Measurements from ENCODE around the gene TMEM121B. TPM values are rescaled to one million over a fixed set of nuclear protein-coding genes. Genes with fewer than 3 reads are reported as not detected.
A peak's percentile ranks its signal among the peaks of the same experiment; 100 is the strongest.

The TMEM121B gene
- total and polyA plus RNA-seq, 2 of the 13 experiments (the other 11 are each of a cell fraction or from before 2014, with no cell fraction given) = not detected

DNA sequence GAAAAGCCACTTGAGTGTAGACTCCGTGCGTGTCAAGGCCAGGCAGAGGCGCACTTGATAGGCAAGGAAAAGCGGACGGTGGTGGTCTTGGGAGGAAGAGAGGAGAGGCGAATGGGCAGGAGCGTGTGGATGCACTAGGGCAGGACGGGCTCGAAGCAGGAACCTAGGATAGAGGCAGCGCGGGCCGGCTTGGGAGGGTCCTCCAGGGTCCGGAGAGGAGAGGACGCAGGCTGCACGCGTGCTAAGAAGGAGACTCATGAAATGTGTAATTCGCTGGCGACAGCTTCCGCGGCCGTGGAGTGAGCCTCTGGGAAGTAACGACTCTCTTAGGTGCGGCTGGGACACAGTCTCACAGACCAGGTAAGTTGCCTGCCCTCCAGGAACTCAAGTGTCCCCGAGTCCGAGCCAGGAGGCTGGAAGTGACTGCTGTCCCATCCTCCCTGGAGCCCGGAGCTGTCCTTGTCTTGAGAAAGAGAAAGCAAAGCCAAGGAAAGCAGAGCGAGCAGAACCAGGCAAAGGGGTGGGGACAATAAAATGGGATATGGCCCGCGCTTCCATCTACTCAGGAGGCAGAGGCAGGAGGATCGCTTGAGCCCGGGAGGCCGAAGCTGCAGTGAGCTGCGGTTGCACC, 37.2 kb downstream of the TMEM121B start (continued):
- TF ChIP-seq, protein P1, sequence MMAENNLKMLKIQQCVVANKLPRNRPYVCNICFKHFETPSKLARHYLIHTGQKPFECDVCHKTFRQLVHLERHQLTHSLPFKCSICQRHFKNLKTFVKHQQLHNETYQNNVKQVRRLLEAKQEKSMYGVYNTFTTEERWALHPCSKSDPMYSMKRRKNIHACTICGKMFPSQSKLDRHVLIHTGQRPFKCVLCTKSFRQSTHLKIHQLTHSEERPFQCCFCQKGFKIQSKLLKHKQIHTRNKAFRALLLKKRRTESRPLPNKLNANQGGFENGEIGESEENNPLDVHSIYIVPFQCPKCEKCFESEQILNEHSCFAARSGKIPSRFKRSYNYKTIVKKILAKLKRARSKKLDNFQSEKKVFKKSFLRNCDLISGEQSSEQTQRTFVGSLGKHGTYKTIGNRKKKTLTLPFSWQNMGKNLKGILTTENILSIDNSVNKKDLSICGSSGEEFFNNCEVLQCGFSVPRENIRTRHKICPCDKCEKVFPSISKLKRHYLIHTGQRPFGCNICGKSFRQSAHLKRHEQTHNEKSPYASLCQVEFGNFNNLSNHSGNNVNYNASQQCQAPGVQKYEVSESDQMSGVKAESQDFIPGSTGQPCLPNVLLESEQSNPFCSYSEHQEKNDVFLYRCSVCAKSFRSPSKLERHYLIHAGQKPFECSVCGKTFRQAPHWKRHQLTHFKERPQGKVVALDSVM (CRISPR knock-in tag; IDR thresholded peaks at IDR 0.05) = peak; percentile 90
- TF ChIP-seq ZNF530 (CRISPR knock-in tag; IDR thresholded peaks at IDR 0.05; ENCODE audit: low read depth) (no peak), SOX5 (CRISPR knock-in tag; IDR thresholded peaks at IDR 0.05; ENCODE audit: borderline replicate concordance) (no peak)
- TF ChIP-seq, protein P2, sequence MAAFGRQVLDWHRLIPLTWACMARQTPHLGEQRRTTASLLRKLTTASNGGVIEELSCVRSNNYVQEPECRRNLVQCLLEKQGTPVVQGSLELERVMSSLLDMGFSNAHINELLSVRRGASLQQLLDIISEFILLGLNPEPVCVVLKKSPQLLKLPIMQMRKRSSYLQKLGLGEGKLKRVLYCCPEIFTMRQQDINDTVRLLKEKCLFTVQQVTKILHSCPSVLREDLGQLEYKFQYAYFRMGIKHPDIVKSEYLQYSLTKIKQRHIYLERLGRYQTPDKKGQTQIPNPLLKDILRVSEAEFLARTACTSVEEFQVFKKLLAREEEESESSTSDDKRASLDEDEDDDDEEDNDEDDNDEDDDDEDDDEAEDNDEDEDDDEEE (CRISPR knock-in tag; IDR thresholded peaks at IDR 0.05) = 0 out of 2 replicates have a peak, but pooled peaks have one; percentile 1
- TF ChIP-seq, protein P3, sequence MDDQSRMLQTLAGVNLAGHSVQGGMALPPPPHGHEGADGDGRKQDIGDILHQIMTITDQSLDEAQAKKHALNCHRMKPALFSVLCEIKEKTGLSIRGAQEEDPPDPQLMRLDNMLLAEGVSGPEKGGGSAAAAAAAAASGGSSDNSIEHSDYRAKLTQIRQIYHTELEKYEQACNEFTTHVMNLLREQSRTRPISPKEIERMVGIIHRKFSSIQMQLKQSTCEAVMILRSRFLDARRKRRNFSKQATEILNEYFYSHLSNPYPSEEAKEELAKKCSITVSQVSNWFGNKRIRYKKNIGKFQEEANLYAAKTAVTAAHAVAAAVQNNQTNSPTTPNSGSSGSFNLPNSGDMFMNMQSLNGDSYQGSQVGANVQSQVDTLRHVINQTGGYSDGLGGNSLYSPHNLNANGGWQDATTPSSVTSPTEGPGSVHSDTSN (CRISPR knock-in tag; IDR thresholded peaks at IDR 0.05; ENCODE audit: borderline replicate concordance) = no peak

DNA sequence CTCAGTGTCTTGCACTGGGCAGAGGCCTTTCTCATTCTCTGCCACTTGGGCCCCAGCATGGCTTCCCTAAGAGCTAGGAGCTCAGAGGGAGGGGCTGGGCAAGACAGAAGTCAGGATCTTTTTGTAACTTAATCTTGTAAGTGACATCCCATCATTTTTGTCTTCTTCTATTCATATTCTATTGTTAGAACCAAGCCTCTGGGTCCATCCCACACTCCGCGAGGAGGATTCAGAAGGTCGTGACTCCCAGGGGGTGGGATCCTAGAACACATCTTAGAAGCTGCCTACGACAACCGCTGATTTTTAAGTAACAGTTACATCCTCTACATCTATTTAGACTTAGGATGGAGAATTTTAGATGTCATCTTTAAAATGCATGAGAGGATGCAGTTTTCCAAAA, 37.9 kb downstream of the TMEM121B start:
- Histone ChIP-seq H3K4me3 (replicated peaks in 1 of 3; ENCODE audit: insufficient read depth in 1 of 3, low read depth in 2 of 3, low read length in 3 of 3) (no peak overlapping the region), H4K20me1 (ENCODE audit: insufficient read depth, low read length) (no peaks in the 10 kb centered on the region), H3K79me2 (ENCODE audit: insufficient read depth, low read length) (no peaks in the 10 kb centered on the region), H3K27me3 (ENCODE audit: control insufficient read depth in 1 of 2, insufficient read depth in 2 of 2, low read length in 2 of 2) (no peaks in the 10 kb centered on the region), H3K9me3 (ENCODE audit: low read length) (no peaks in the 10 kb centered on the region), H3K36me3 (replicated peaks in 1 of 2; ENCODE audit: control insufficient read depth in 1 of 2, insufficient read depth in 2 of 2, low read length in 2 of 2) (no peaks in the 10 kb centered on the region), H2AFZ (ENCODE audit: low read length) (no peak overlapping the region), H3K9ac (ENCODE audit: insufficient read depth, low read depth, low read length) (no peak overlapping the region), H3K4me1 (ENCODE audit: insufficient read depth, low read length) (peaks cover 21% of the 10 kb centered on the region; the same call in 1 of the 2 replicates), H3K27ac (ENCODE audit: extremely low read length, insufficient read depth, low read length) (no peak overlapping the region), H3K4me2 (ENCODE audit: low read depth, low read length) (no peak overlapping the region)
- ATAC-seq = no peak
- TF ChIP-seq ZNF614 (CRISPR knock-in tag; IDR thresholded peaks at IDR 0.05; ENCODE audit: borderline replicate concordance) = no peak
- in situ Hi-C loops (cut with HindIII; ENCODE audit: extremely low pct_ligation_motif_present, low pct_unique_long_range_greater_than_20kb) (no loop called here), intact Hi-C loops (cut with micrococcal nuclease; ENCODE audit: unreplicated experiment) (no loop called here)
- POLR2A ChIA-PET = no interaction called here
- BruUV-seq (replicated peaks) = no TSS peak
- 93% methylated on average over 5 of the region's 5 CpGs for WGBS (ENCODE audit: low lambda C conversion rate)
- no peak for DNase-seq (ENCODE audit: low spot score)
- FAIRE-seq = no peak
- CTCF ChIA-PET (ENCODE audit: low intra/inter-chr PET ratio, low total read pairs) = no interaction called here
